ENCODE results near the gene FOXO1. TPM values are rescaled to one million over a fixed set of nuclear protein-coding genes. Genes with fewer than 3 reads are reported as not detected.

Gene FOXO1
- total RNA-seq, 4 donors from 2014 or later: 65.6 to 87.4 (median 78.5) TPM

GRCh38 chr13:40506592-40507446 is 159.6 kb downstream of the FOXO1 start:
- no peaks in the 10 kb centered on the region for H3K36me3 ChIP-seq
- H3K27ac ChIP-seq (replicated peaks in 1 of 4): no peak overlapping the region
- 94% methylated on average over 10 of the region's 11 CpGs for WGBS
- TF ChIP-seq POLR2AphosphoS5 (IDR thresholded peaks at IDR 0.05): no peak
- no peak overlapping the region for H3K4me3 ChIP-seq
- intact Hi-C loops (cut with DNase I): no loop called here
- H3K4me1 ChIP-seq: peaks cover 11 to 22% (median 19%) of the 10 kb centered on the region in 4 donors
- H3K9me3 ChIP-seq: no peaks in the 10 kb centered on the region
- peak; percentile 42 for DNase-seq (ENCODE audit: extremely low spot score)
- H3K27me3 ChIP-seq: no peaks in the 10 kb centered on the region

Other genes starting within 250 kb of the FOXO1 start
- 10 to 100 TPM in 3 of 4 donors, 1 to 10 TPM in 1; 9.9 to 14.6 (median 13.8) TPM for gene MRPS31, start 104.5 kb upstream of the FOXO1 start, total RNA-seq
- 1 to 10 TPM; 3.7 to 5.1 (median 4.5) TPM for gene SLC25A15, start 123.0 kb upstream of the FOXO1 start, total RNA-seq

All from esophagus muscularis mucosa (tissue), 4 donors.